Neuron (in vitro differentiated cells): ENCODE data around the gene SPECC1.

ENCODE experiments used
- H2AFZ ChIP-seq: one replicate; pipeline ENCODE4 v1.6.1; 2013; ENCODE audit warnings: low read depth, mild to moderate bottlenecking, inconsistent platforms, low read length, moderate library complexity
- H3K27me3 ChIP-seq: one replicate; pipeline ENCODE4 v1.6.1; 2013; ENCODE audit warnings: low read length; ENCODE audit not compliant: insufficient read depth
- H3K36me3 ChIP-seq: one replicate; pipeline ENCODE4 v1.6.1; 2013; ENCODE audit warnings: low read length; ENCODE audit not compliant: insufficient read depth
- H3K4me1 ChIP-seq: one replicate; pipeline ENCODE4 v1.6.1; 2013; ENCODE audit warnings: low read length; ENCODE audit not compliant: insufficient read depth
- H3K4me3 ChIP-seq: 2 replicates; pipeline ENCODE4 v1.5.1; 2013; ENCODE audit warnings: mild to moderate bottlenecking, low read length, moderate library complexity
- H3K9me3 ChIP-seq: one replicate; pipeline ENCODE4 v1.6.1; 2013; ENCODE audit warnings: low read length

Gene SPECC1

DNA sequence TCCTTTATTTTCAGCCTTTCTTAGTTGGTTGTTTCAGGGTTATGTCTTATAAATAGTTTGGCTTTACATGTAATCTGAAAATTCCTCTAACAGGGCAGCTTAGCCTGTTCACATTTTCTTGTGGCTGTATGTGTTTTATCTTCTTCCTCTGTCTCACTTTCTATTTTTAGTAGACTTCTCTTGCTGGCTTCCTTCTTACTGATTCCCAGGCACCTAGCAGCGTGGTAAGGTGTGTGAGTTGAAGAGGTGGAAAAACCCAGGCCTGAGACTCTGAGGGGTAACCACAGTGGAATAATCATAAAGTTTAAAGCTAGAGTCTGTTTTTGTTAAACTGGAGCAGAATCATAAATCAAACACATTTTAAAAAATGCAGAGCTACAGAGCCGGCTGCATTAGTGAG is 267.3 kb downstream of the SPECC1 start:
- Histone ChIP-seq H3K27me3 (no peaks in the 10 kb centered on the region), H3K4me3 (no peak overlapping the region), H2AFZ (no peak overlapping the region), H3K9me3 (peaks cover 2% of the 10 kb centered on the region), H3K4me1 (no peaks in the 10 kb centered on the region), H3K36me3 (no peaks in the 10 kb centered on the region)

DNA sequence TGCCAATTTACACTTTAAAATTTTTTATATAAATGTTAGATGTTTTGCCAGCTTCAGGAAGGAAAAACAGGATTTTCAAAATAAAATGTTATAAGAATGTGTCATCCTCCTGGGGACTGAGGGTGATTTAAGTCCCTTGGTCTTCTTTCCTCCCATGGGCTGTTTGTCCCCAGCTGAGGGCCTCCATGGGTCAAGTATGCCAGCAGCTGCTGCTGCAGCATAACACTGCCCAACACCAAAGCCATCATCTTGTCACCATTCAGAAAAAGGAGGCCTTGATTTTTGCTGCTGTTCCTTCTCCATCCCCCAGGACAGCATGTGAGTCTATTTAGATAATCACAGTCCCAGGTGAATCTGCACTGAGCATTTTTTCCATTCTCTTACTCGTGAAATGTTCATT is 269.6 kb downstream of the SPECC1 start:
- Histone ChIP-seq H3K36me3 (no peaks in the 10 kb centered on the region), H2AFZ (no peak overlapping the region), H3K9me3 (no peaks in the 10 kb centered on the region), H3K27me3 (no peaks in the 10 kb centered on the region), H3K4me3 (no peak overlapping the region), H3K4me1 (no peaks in the 10 kb centered on the region)

DNA sequence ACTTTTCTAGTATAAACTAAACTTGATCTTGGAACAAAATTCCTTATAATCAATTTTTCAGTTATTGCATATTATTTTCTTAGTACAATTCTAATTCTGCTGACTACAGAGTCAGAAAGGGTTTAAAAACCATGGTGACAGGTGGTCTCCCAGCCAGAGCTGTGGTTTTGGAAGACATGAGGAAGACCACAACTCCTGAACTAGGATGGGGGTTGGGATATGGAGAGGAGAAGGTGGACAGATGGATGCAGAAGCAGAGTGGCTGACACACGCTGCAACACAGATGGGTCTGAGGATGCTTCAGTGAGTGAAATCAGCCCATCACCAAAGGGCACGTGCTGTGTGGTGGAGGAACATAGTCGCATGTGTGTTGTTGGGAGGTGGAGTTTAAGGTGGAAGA is 270.5 kb downstream of the SPECC1 start:
- Histone ChIP-seq H3K36me3 (no peaks in the 10 kb centered on the region), H3K27me3 (no peaks in the 10 kb centered on the region), H2AFZ (no peak overlapping the region), H3K4me3 (no peak overlapping the region), H3K9me3 (no peaks in the 10 kb centered on the region), H3K4me1 (peaks cover 6% of the 10 kb centered on the region)

DNA sequence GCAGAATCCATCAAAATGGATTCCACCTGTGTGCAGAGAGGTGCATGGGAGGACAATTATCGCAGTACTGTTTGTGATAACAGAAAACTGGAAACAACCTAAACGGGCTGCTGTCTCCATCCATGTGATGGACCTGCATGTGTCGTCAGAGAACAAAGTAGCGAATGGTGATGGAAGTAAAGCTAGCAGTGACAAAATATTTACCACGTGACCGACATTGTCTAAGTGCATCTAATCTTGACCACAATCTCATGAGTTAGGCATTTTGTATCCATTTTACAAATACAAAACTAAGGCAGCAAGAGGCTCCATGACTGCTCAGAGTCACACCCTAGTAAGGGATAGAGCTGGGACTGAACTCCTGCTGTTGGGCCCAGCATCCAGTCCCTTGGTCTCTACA is 270.9 kb downstream of the SPECC1 start:
- H3K27me3 ChIP-seq = no peaks in the 10 kb centered on the region
- no peak overlapping the region for H2AFZ ChIP-seq
- H3K4me1 ChIP-seq = peaks cover 11% of the 10 kb centered on the region
- no peak overlapping the region for H3K4me3 ChIP-seq
- H3K36me3 ChIP-seq = no peaks in the 10 kb centered on the region
- H3K9me3 ChIP-seq = no peaks in the 10 kb centered on the region

DNA sequence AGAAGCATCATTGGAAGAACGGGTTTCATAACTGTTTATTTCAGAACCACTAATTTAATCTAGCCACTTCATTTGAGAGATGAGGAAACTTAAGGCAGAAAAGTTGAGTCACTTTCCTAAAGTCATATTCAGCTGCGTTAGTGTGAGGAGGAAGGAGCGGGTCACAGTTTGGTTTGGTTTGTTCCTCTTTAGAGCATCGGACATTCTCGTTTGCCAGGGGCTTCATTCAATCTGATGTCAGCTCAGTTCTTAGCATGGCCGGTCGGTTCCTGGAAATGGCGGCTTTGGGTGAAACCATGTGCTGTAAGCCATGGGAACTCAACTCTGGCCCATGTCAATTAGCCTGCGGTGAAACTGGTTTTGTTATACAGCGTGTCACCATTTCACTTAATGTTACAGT is 271.7 kb downstream of the SPECC1 start:
- H3K4me3 ChIP-seq = no peak overlapping the region
- no peaks in the 10 kb centered on the region for H3K36me3 ChIP-seq
- H3K4me1 ChIP-seq = peaks cover 19% of the 10 kb centered on the region
- H2AFZ ChIP-seq = no peak overlapping the region
- H3K9me3 ChIP-seq = no peaks in the 10 kb centered on the region
- no peaks in the 10 kb centered on the region for H3K27me3 ChIP-seq

DNA sequence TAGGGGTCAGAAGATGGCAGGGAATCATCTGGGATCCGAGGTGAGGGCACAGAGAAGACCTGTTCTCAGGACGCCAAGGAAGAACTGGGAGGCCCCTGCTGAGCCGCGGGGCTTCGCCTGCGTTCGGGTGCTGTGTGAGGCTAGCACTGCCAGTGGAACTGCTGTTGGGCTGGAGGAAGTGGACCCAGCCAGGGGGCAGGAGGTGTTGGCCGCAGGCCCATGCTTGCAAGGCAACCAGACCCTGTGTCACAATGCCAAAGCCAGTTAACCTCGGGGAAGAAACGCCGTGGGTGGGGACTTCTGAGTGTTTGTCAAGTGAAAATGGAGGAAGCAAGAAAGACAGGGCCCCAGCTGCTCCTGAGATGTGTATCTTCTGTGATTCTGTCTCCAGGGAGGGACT is 272.7 kb downstream of the SPECC1 start:
- no peaks in the 10 kb centered on the region for H3K9me3 ChIP-seq
- H3K4me1 ChIP-seq = peaks cover 23% of the 10 kb centered on the region
- no peak overlapping the region for H2AFZ ChIP-seq
- no peak overlapping the region for H3K4me3 ChIP-seq
- H3K27me3 ChIP-seq = no peaks in the 10 kb centered on the region
- H3K36me3 ChIP-seq = no peaks in the 10 kb centered on the region

DNA sequence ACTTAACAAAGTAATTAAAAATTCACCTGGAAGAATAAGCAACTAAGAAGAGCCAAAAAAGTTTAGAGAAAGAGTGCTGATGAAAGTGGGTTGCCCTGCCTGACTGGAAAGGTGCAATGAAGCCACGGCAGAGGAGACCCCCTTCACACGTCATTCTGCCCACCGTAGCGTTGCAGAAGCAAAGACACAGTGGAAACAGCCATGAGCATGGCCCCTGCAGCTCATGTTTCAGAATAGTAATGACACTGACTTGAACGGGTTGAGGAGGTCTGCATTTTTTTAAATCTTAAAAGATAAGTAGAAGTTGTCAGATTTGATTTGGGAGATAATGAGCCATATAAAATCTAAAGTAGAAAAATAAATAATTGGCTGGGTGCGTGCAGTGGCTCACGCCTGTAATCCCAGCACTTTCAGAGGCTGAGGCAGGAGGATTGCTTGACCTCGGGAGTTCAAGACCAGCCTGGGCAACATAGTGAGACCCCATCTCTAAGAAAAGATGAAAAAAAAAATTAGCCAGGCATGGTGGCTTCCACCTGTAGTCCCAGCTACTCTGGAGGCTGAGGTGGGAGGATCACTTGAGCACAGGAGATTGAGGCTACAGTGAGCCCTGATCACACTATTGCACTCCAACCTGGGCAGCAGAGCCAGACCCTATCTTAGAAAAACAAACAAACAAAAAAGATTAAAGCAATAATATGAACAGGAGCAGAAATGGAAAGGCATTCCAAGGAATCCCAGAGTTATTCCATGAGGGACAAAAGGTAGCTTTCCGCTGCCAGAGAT is 273.6 kb downstream of the SPECC1 start:
- Histone ChIP-seq H3K27me3 (no peaks in the 10 kb centered on the region), H2AFZ (no peak overlapping the region), H3K36me3 (no peaks in the 10 kb centered on the region), H3K4me3 (no peak overlapping the region), H3K4me1 (peaks cover 23% of the 10 kb centered on the region), H3K9me3 (no peaks in the 10 kb centered on the region)

DNA sequence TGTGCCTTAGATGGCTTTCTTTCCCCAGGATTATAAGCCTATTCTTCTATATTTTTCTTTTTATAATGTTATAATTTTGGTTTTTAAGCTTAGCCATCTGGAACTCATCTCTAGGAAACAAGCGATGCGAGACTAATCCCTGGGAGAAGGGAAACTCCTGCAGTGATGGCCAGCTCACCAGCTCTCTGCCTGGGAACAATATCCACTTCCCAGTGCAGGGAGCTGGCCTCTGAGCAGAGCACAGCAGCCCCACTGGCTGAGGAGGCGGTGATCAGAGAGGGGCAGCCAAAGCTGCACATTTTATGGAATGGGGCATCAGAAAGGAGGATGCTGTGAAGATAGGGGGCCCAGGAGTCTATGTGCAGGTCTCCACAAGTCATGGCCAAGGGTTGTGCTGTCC is 274.9 kb downstream of the SPECC1 start:
- H3K4me3 ChIP-seq = no peak overlapping the region
- H2AFZ ChIP-seq = no peak overlapping the region
- no peaks in the 10 kb centered on the region for H3K27me3 ChIP-seq
- no peaks in the 10 kb centered on the region for H3K9me3 ChIP-seq
- H3K36me3 ChIP-seq = no peaks in the 10 kb centered on the region
- peaks cover 23% of the 10 kb centered on the region for H3K4me1 ChIP-seq

DNA sequence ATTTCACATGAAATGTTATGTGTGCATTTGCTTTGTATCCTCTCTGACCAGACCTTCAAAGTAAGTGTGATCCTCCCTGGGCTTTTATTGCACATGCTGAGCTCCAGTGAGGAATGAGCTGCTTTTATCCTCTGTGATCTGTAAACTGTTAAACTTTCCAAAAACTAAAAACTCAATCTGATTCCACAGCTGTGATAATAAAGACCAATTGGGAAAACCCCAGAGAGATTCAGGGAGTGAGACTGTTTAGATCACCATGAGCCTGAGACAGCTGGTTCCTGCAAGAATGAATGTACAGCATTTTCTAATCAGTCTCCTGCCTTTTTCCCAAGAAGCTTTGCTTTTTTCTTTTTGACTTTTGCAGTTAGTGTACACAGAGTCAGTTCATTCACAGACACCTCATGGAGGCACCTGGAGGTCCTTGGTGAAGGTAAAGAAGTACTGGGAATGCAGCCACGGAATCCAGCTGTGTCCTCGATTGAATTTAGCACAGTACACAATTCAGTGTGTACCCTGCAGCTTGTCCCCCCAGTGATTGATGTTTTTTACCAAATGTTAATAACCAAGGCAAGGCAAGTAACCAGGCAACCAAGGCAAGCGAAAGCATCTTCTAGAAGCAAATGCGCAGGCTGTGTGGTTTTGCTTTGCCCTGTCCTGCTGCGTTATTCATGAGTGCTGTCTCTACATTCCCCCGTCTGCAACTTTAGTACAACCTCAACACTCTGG is 275.6 kb downstream of the SPECC1 start:
- Histone ChIP-seq H3K4me1 (peaks cover 23% of the 10 kb centered on the region), H3K27me3 (no peaks in the 10 kb centered on the region), H3K36me3 (no peaks in the 10 kb centered on the region), H2AFZ (no peak overlapping the region), H3K4me3 (no peak overlapping the region), H3K9me3 (no peaks in the 10 kb centered on the region)

DNA sequence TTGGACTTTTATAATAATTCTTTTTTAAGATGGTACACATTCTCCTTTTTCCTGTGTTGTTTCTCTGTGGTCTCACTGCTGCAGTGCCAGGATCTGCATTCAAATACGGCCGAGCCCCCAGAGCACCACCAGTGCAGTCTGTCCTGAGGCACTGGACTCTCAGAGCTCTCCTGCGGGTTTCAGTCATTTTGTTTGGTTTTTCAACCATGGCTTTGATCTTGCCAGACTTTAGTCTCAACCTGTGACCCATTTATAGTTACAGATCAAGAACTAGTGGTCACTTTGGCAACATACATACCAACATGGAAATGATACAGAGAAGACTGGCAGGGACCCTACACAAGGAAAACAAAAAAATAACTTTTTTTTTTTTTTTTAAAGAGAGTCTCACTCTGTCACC is 280.8 kb downstream of the SPECC1 start:
- H3K36me3 ChIP-seq = peaks cover 2% of the 10 kb centered on the region
- no peak overlapping the region for H3K4me3 ChIP-seq
- H2AFZ ChIP-seq = no peak overlapping the region
- no peaks in the 10 kb centered on the region for H3K9me3 ChIP-seq
- peaks cover 14% of the 10 kb centered on the region for H3K4me1 ChIP-seq
- H3K27me3 ChIP-seq = no peaks in the 10 kb centered on the region

DNA sequence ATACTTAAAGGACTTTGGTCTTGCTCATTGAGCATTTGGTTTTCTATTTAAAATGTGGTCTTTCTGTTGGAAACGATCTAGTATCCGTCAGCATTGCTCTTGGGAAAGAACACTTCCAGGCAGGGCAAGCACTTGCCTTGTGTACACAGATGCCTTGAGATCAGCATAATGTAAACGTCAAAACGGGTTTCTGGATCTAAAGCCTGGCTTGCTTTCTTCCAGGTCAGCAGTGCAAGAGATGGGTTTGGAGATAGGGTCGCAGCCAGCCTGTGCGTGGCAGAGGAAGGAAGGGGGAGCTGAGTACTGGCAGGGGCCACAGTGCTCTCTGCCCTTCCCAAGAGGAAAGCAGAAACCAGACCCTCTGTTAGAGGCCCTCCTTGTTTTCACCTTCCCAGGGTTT is 282.7 kb downstream of the SPECC1 start:
- Histone ChIP-seq H3K4me1 (no peaks in the 10 kb centered on the region), H3K9me3 (peaks cover under 1% of the 10 kb centered on the region), H3K27me3 (no peaks in the 10 kb centered on the region), H2AFZ (no peak overlapping the region), H3K36me3 (peaks cover 3% of the 10 kb centered on the region), H3K4me3 (no peak overlapping the region)

DNA sequence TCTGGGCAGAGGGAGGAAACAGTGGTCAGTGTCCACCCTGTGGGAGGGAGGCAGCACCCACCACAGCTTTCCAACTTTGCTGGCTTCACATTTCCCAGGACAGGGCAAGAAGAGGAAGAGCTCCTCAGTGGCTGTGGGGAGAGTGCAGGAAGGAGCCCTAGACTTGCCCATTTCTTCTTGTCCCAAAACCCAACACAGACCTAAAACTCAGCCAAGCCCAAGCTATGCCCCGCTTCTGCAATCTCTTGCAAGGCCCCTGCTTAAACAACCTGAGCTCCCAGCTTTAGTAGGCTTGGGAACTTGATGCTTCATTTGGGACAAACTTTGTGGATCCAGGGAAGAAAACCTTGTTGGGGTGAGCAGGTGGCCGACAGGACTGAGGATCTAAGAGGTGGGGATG is 284.3 kb downstream of the SPECC1 start:
- Histone ChIP-seq H2AFZ (no peak overlapping the region), H3K4me3 (no peak overlapping the region), H3K27me3 (no peaks in the 10 kb centered on the region), H3K4me1 (no peaks in the 10 kb centered on the region), H3K36me3 (peaks cover 7% of the 10 kb centered on the region), H3K9me3 (peaks cover 3% of the 10 kb centered on the region)

DNA sequence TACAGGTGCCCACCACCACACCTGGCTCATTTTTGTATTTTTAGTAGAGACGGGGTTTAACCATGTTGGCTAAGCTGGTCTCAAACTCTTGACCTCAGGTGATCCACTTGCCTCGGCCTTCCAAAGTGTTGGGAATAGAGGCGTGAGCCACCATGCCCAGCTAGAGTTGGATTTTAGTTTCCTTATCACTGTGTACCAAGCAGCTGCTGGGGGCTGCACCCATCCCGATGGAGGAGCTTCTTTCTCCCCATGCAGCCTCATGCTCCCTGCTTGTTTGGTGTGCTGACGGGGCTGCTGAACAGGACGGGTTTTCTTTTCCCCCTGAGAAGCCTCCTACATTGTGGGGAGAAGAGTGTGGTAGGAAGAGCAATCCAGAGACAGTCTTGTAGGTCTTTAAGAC is 285.0 kb downstream of the SPECC1 start:
- no peak overlapping the region for H3K4me3 ChIP-seq
- H3K27me3 ChIP-seq = no peaks in the 10 kb centered on the region
- no peak overlapping the region for H2AFZ ChIP-seq
- peaks cover 9% of the 10 kb centered on the region for H3K36me3 ChIP-seq
- peaks cover 3% of the 10 kb centered on the region for H3K9me3 ChIP-seq
- no peaks in the 10 kb centered on the region for H3K4me1 ChIP-seq
